AG04449 (cell line): Measurements from ENCODE around the gene TBP.
A peak's percentile ranks its signal among the peaks of the same experiment; 100 is the strongest.

ENCODE experiments used
- CTCF ChIA-PET: fragments of 350-600 bp; formaldehyde crosslinking; extraction: SDS; loops from one replicate; lab custom pipeline; 2021; ENCODE audit warnings: antibody characterized with exemption; lab: Yijun Ruan, JAX
- POLR2A ChIA-PET: fragments of 400-600, 350-600 bp; formaldehyde crosslinking; extraction: SDS; loops from one replicate; lab custom pipeline; 2020; ENCODE audit warnings: antibody characterized with exemption, inconsistent platforms; lab: Yijun Ruan, JAX
- DNase-seq: peaks from one replicate; pipeline ENCODE4 v3.0.0-alpha.2; 2010; ENCODE audit warnings: low read depth, low spot score
- H3K4me3 ChIP-seq: 2 replicates; pipeline ENCODE4 v1.5.1; 2011; ENCODE audit warnings: low read depth, mild to moderate bottlenecking, control low read depth, low read length
- TF ChIP-seq, protein P1 (sequence below): IDR thresholded peaks from one replicate; pipeline ENCODE4 v1.5.1; 2011; ENCODE audit warnings: mild to moderate bottlenecking, moderate library complexity, low read length, control low read depth, inconsistent platforms; ENCODE audit not compliant: insufficient read depth; ENCODE audit errors: missing control alignments

TBP gene

DNA sequence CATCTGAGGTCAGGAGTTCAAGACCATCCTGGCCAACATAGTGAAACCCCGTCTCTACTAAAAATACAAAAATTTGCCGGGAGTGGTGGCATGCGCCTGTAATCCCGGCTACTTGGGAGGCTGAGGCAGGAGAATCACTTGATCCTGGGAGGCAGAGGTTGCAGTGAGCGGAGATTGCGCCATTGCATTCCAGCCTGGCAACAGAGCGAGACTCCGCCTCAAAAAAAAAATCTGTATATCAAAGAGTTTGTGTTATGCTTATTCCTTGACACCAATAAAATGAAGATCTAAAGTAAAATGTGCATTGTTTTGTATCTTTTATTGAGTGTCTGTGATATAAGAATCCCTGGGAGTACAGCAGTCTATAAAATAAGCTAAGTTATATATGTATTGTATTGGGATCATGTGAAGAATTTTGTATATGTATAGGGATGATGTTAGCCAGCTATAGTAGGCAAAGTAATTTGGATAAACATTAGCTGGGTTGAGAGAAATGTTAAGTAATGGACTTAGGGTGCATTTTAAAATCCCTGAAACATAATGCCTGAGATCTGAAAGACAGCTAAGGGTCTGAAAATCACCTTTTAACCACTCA lies 10.9 kb downstream of the TBP start:
- ChIA-PET CTCF (interaction anchor here (1.2 kb wide), 1 partner anchor 10 kb away, joined by 3 read pairs; no protein-coding TSS in a partner anchor), POLR2A (no interaction called here)
- no peak overlapping the region for H3K4me3 ChIP-seq
- no peak for DNase-seq
- TF ChIP-seq, protein P1, sequence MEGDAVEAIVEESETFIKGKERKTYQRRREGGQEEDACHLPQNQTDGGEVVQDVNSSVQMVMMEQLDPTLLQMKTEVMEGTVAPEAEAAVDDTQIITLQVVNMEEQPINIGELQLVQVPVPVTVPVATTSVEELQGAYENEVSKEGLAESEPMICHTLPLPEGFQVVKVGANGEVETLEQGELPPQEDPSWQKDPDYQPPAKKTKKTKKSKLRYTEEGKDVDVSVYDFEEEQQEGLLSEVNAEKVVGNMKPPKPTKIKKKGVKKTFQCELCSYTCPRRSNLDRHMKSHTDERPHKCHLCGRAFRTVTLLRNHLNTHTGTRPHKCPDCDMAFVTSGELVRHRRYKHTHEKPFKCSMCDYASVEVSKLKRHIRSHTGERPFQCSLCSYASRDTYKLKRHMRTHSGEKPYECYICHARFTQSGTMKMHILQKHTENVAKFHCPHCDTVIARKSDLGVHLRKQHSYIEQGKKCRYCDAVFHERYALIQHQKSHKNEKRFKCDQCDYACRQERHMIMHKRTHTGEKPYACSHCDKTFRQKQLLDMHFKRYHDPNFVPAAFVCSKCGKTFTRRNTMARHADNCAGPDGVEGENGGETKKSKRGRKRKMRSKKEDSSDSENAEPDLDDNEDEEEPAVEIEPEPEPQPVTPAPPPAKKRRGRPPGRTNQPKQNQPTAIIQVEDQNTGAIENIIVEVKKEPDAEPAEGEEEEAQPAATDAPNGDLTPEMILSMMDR: no peak

DNA sequence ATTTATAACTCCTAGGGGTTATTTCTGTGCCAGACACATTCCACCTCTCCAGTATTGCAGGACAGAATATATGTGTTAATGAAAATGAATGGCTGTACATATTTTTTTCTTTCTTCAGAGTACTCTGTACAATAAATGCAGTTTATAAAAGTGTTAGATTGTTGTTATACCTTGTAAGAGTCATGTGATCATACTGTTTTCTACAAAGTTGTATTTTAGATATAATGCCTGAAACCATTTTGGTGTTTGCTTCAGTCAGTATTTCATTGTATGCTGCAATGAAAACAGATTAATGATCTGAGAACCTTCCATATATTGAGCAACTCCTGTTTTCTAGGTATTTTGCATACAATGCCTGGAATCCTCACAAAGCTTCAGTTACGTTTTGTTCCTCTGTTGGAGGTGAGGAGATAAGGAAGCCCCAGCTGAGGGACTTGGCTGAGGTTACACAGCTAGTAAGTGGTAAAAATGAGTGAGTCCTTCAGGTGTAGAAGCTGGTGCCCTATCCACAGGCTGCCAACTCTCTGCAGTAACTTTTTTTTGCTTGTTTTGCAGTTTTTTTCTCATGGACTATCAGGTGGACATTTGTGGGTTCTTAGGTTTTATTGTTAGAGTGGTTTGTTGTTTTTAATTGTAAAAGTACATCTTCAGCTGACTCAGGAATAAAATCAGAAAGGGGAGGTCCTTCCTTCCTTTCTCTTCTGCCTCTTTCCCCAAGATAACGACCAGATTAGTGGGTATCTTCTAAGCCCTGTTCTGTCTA lies 18.7 kb downstream of the TBP start:
- CTCF ChIA-PET: interaction anchor here (1.0 to 1.2 kb wide), 2 partner anchors 9 to 11 kb away, joined by 3 to 4 read pairs; no protein-coding TSS in a partner anchor
- no peak overlapping the region for H3K4me3 ChIP-seq
- TF ChIP-seq, protein P1: no peak
- no peak for DNase-seq
- POLR2A ChIA-PET: no interaction called here

DNA sequence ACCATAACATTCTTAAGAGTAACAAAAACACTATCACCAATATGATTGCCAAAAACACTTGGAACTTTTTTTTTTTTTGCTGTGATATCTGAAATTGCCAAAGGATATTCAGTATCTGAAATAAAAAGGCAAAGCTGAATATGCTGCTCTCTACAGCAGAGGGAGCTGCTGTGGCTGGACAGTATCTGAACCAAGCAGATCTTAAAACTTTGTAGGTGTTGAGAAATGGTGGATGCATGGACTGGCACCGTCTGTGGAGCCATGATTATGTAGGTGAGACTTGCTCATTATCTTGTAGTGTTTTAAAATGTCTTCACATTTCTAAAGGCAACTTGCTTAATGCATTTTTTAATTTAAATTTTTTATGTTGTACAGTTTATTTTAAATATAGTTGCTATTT lies 21.1 kb downstream of the TBP start:
- H3K4me3 ChIP-seq: no peak overlapping the region
- ChIA-PET POLR2A (interaction anchor here (1.4 kb wide), 1 partner anchor 9 kb away, joined by 8 read pairs; the partner anchor contains the start of gene PDCD2), CTCF (interaction anchor here (1.3 to 2.1 kb wide), 2 partner anchors 9 to 10 kb away, joined by 3 to 10 read pairs; no protein-coding TSS in a partner anchor)
- TF ChIP-seq, protein P1: peak; percentile 26
- DNase-seq: no peak

DNA sequence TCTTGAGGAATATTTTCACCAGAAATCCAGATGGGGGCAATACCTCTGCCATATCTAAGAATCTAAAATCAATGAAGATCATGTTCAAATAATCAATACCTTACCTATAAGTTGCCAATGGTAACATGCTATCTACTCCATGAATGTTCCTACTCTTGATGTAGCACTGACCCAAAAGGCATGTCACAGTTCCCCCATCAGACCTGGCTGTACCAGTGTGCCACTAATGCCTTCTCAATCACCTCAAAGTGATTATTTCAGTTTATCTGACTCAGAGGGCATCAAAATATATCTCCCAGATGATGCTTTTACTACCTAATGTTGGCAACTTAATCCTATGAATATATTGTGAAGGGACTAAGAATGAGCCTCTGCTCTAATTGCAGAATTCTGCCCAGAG lies 24.7 kb downstream of the TBP start:
- CTCF ChIA-PET: no interaction called here
- POLR2A ChIA-PET: no interaction called here

DNA sequence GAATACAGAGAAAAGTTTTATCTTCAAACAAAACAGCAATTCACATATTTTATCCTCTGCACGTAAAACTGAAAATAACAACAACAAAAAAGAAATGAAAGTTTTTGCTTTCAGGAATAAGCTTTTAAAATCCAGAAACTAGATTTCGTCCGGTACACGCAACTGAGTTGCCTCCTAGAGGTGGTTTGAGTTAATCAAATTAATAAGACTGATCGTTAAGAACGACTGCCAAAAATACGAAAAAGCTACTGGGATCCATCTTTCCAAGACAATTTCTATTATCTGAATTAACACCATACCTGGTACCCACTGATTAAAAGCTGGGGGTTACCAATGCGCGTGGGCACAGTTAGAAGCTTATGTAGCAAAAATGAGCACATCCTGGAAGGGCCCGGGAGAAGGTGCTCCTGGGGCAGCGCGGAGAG lies 29.6 kb downstream of the TBP start:
- no peak for DNase-seq
- peak overlapping the region; percentile 94 for H3K4me3 ChIP-seq
- TF ChIP-seq, protein P1: no peak
- ChIA-PET CTCF (interaction anchor here (0.6 to 1.5 kb wide), 9 partner anchors 9 to 794 kb away, joined by 3 to 10 read pairs (median 4); partner anchors contain the start of gene TBP), POLR2A (interaction anchor here (0.7 to 1.7 kb wide), 5 partner anchors 8 to 965 kb away, joined by 3 to 11 read pairs (median 4); partner anchors contain the start of genes DYNLT2, ERMARD, PSMB1 and TBP)

More for the DNA sequence above, 24.7 kb downstream of the TBP start:
- no peak overlapping the region for H3K4me3 ChIP-seq
- TF ChIP-seq, protein P1: no peak
- no peak for DNase-seq
